ENCODE data around the gene TMSB10.
"Not testable (repeated sequence)": the region's sequence is repeated elsewhere in the genome, so short reads cannot be mapped to it uniquely, and the experiment has no call there.

DNA sequence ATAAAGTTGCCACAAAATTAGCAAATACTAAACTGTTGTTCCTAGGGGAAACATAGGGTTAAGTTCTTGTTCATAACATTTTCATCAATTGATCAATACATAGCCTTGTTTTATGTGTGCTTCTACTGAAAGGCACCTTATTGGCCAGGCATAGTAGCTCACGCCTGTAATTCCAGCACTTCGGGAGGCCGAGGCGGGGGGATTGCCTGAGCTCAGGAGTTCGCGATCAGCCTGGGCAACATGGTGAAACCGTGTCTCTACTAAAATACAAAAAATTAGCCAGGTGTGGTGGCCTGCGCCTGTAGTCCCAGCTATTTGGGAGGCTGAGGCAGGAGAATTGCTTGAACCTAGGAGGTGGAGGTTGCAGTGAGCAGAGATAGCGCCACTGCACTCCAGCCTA, 32.8 kb upstream of the TMSB10 start:
- not testable (repeated sequence) for TF ChIP-seq CTCF (conservative IDR thresholded peaks at IDR 0.05 in 1 of 2, IDR thresholded peaks at IDR 0.05 in 1 of 2; ENCODE audit: extremely low read depth in 1 of 2, insufficient read depth in 1 of 2, low read depth in 1 of 2, low read length in 2 of 2); EZH2 (IDR thresholded peaks at IDR 0.05; ENCODE audit: borderline replicate concordance, low read length)
